GM12878 (cell line): Measurements from ENCODE around the gene PODXL2. TPM values are rescaled to one million over a fixed set of nuclear protein-coding genes. Genes with fewer than 3 reads are reported as not detected.

ENCODE experiments used
- ATAC-seq: fragments of 200-7000 bp; cut with Tn5 transposase; 3 replicates; pipeline ENCODE4 v1.9.1; 2020; ENCODE audit warnings: mild to moderate bottlenecking, moderate library complexity
- BruUV-seq: library from RNA; stranded (reverse); fragments of 400-500 nt; replicated peaks from 2 replicates; lab custom pipeline; 2021; lab: Mats Ljungman, UMichigan
- CTCF ChIA-PET: fragments of 300-600 bp; sonication (Branson Sonifier 250); formaldehyde crosslinking; extraction: SDS; loops from one replicate; lab custom pipeline; 2021; ENCODE audit warnings: inconsistent platforms; lab: Yijun Ruan, JAX
- POLR2A ChIA-PET: fragments of 350-600 bp; formaldehyde crosslinking; extraction: SDS; loops from one replicate; lab custom pipeline; 2021; ENCODE audit warnings: inconsistent platforms; lab: Charles Lee
- RAD21 ChIA-PET: fragments of 300-600 bp; sonication (Branson Sonifier 250); formaldehyde crosslinking; loops from one replicate; lab custom pipeline; 2023; ENCODE audit warnings: antibody characterized with exemption; ENCODE audit not compliant: unreplicated experiment; lab: Charles Lee
- SMC1A ChIA-PET: fragments of 300-600 bp; sonication (Branson Sonifier 250); formaldehyde crosslinking; loops from one replicate; lab custom pipeline; 2023; ENCODE audit not compliant: unreplicated experiment, uncharacterized antibody; lab: Charles Lee
- DNase-seq: peaks from one replicate; pipeline ENCODE4 v3.0.0-alpha.2; 2011; ENCODE audit warnings: low read depth, low spot score
- FAIRE-seq: peaks from 3 replicates; lab custom pipeline; 2011; peaks lifted over from hg19 to GRCh38; lab: Jason Lieb, UNC
- H2AFZ ChIP-seq: 2 replicates; pipeline ENCODE4 v1.6.0; 2011; ENCODE audit warnings: low read depth, low read length, control low read depth; ENCODE audit not compliant: control insufficient read depth
- H3K27ac ChIP-seq: 2 replicates; pipeline ENCODE4 v1.5.1; 2011; ENCODE audit warnings: control low read depth; ENCODE audit not compliant: control insufficient read depth, insufficient read depth
- H3K27me3 ChIP-seq, 2 experiments: replicated peaks in 1 of 2; 2 replicates each; pipeline versions ENCODE4 v1.6.0 to v1.6.1; 2011; ENCODE audit warnings: low read length in 1 of 2; ENCODE audit not compliant: control insufficient read depth in 2 of 2, insufficient read depth in 2 of 2
- H3K36me3 ChIP-seq, 2 experiments: 2 replicates each; pipeline ENCODE4 v1.5.1; 2011; ENCODE audit warnings: low read length in 1 of 2; ENCODE audit not compliant: control insufficient read depth in 2 of 2, insufficient read depth in 2 of 2
- H3K4me1 ChIP-seq: 2 replicates; pipeline ENCODE4 v1.6.1; 2011; ENCODE audit warnings: mild to moderate bottlenecking, low read length, moderate library complexity, mixed read lengths; ENCODE audit not compliant: control insufficient read depth, insufficient read depth
- H3K4me2 ChIP-seq: 2 replicates; pipeline ENCODE4 v1.6.0; 2011; ENCODE audit warnings: control low read depth; ENCODE audit not compliant: control insufficient read depth, insufficient read depth
- H3K4me3 ChIP-seq: fragments of 200-600 bp; sonication (generic); 2 replicates; pipeline ENCODE4 v1.5.1; 2016
- H3K79me2 ChIP-seq: 2 replicates; pipeline ENCODE4 v1.6.0; 2011; ENCODE audit warnings: low read length; ENCODE audit not compliant: control insufficient read depth, insufficient read depth
- H3K9ac ChIP-seq: 2 replicates; pipeline ENCODE4 v1.8.0; 2011; ENCODE audit warnings: low read length, control low read depth, mixed read lengths; ENCODE audit not compliant: control insufficient read depth, insufficient read depth
- H3K9me3 ChIP-seq: replicated peaks from 3 replicates; pipeline ENCODE4 v1.5.1; 2011; ENCODE audit warnings: mild to moderate bottlenecking, low read length; ENCODE audit not compliant: control insufficient read depth, insufficient read depth
- H4K20me1 ChIP-seq: 2 replicates; pipeline ENCODE4 v1.6.0; 2011; ENCODE audit not compliant: control insufficient read depth, insufficient read depth
- BHLHE40 ChIP-seq, 2 experiments: fragments of 450-650 bp in 1 of 2; IDR thresholded peaks; 2 replicates each; pipeline ENCODE4 v1.6.1; 2011 to 2017; ENCODE audit warnings: low read depth in 2 of 2, borderline replicate concordance in 1 of 2, improper control_type of control experiment in 1 of 2, low read length in 1 of 2, mild to moderate bottlenecking in 1 of 2
- E2F8 ChIP-seq: fragments of 450-650 bp; IDR thresholded peaks from 2 replicates; pipeline ENCODE4 v1.6.1; 2018; ENCODE audit warnings: mild to moderate bottlenecking, low read depth, moderate library complexity; ENCODE audit not compliant: partially characterized antibody
- HDAC2 ChIP-seq: fragments of 200-600 bp; sonication (generic); IDR thresholded peaks from 2 replicates; pipeline ENCODE4 v1.6.1; 2017
- IRF4 ChIP-seq: IDR thresholded peaks from 2 replicates; pipeline ENCODE4 v1.6.1; 2011; ENCODE audit warnings: low read depth, low read length
- IRF5 ChIP-seq: fragments of 450-650 bp; IDR thresholded peaks from 2 replicates; pipeline ENCODE4 v1.6.1; 2017; ENCODE audit warnings: borderline replicate concordance
- MYC ChIP-seq: IDR thresholded peaks from 2 replicates; pipeline ENCODE4 v1.6.1; 2011; ENCODE audit warnings: mild to moderate bottlenecking, low read length, moderate library complexity, inconsistent platforms; ENCODE audit not compliant: insufficient read depth, insufficient replicate concordance, insufficient read length, severe bottlenecking
- NBN ChIP-seq: fragments of 450-650 bp; IDR thresholded peaks from 2 replicates; pipeline ENCODE4 v1.6.1; 2016
- POLR2AphosphoS5 ChIP-seq: IDR thresholded peaks from 2 replicates; pipeline ENCODE4 v1.6.1; 2011; ENCODE audit warnings: mild to moderate bottlenecking, low read length, inconsistent platforms
- RAD21 ChIP-seq: IDR thresholded peaks from 2 replicates; pipeline ENCODE4 v1.6.1; 2011; ENCODE audit warnings: mild to moderate bottlenecking, low read depth, low read length, moderate library complexity; ENCODE audit not compliant: insufficient read depth
- RAD51 ChIP-seq: fragments of 450-650 bp; IDR thresholded peaks from 2 replicates; pipeline ENCODE4 v1.6.1; 2016; ENCODE audit warnings: moderate library complexity, mild to moderate bottlenecking, inconsistent platforms
- TCF3 ChIP-seq: IDR thresholded peaks from 2 replicates; pipeline ENCODE4 v1.6.1; 2012; ENCODE audit warnings: low read depth, mild to moderate bottlenecking, low read length, borderline replicate concordance; ENCODE audit not compliant: insufficient read depth
- WGBS: methylation state at CpG from one replicate; pipeline ENCODE4 v1.1.6; 2016; ENCODE audit warnings: low lambda C conversion rate; ENCODE audit not compliant: insufficient replicate concordance, insufficient coverage; ENCODE audit errors: missing lambda C conversion rate; 5-methylcytosine and 5-hydroxymethylcytosine counted together
- in situ Hi-C: fragments of 300-500 bp; cut with MboI; formaldehyde crosslinking; loops from 9 replicates; pipeline ENCODE4 v1.14.3; 2018; ENCODE audit warnings: mixed read lengths
- intact Hi-C: fragments of 100-400 bp; cut with micrococcal nuclease; formaldehyde crosslinking; loops from one replicate; pipeline ENCODE4 v1.14.2; 2022; ENCODE audit not compliant: unreplicated experiment
- polyA plus RNA-seq, 11 experiments: library from polyadenylated mRNA; depleted of rRNA in 4 of 11; unstranded in 6 of 11; stranded (reverse) in 5 of 11; fragments of >200 nt; fragmentation: Nextera tagmentation in 4 of 11; fragmentation: Illumina TruSeq in 1 of 11; extraction: Ambion mirVana in 4 of 11; extraction: Trizol in 1 of 11; gene quantifications; 1 replicate in 1 of 11; 2 replicates in 10 of 11; pipeline versions ENCODE4 v1.2.1 to v1.2.3, GENCODE V29; 2011 to 2016; ENCODE audit warnings: inconsistent platforms in 2 of 11, missing spikeins in 2 of 11, low read depth in 1 of 11
- total RNA-seq, 4 experiments: library from RNA; depleted of rRNA in 3 of 4; stranded (reverse); fragments of >200 nt in 3 of 4; fragmentation: Illumina TruSeq in 1 of 4; extraction: Trizol in 1 of 4; gene quantifications; 2 replicates each; pipeline versions ENCODE4 v1.2.1 to v1.2.3, GENCODE V29; 2013 to 2021
- TF ChIP-seq, protein P1 (sequence below): IDR thresholded peaks from 2 replicates; pipeline ENCODE4 v1.6.1; 2011; ENCODE audit warnings: low read depth, low read length, improper control_type of control experiment, borderline replicate concordance
- TF ChIP-seq, protein P2 (sequence below), 3 experiments: IDR thresholded peaks in 2 of 3; conservative IDR thresholded peaks in 1 of 3; 2 replicates each; pipeline ENCODE4 v1.5.1; 2011; ENCODE audit warnings: low read depth in 3 of 3, low read length in 3 of 3, mild to moderate bottlenecking in 3 of 3, control low read depth in 2 of 3, moderate library complexity in 2 of 3, inconsistent platforms in 1 of 3, mixed read lengths in 1 of 3; ENCODE audit not compliant: control insufficient read depth in 2 of 3, insufficient read depth in 1 of 3; ENCODE audit errors: extremely low read depth in 1 of 3
- TF ChIP-seq, protein P3 (sequence below): fragments of 450-650 bp; IDR thresholded peaks from 2 replicates; pipeline ENCODE4 v1.6.1; 2017; ENCODE audit warnings: low read depth, mild to moderate bottlenecking, moderate library complexity

PODXL2 gene
- total and polyA plus RNA-seq, 10 of the 15 experiments (the other 5 are each of a cell fraction or from before 2014, with no cell fraction given) = 0.03 to 24.4 (median 13.6) TPM; not detected in 2

- ATAC-seq (no peak), FAIRE-seq (no peak), DNase-seq (no peak)
- H3K4me1 ChIP-seq = no peaks in the 10 kb centered on the region
- in situ Hi-C loops = no loop called here
- no peak overlapping the region for H3K9ac ChIP-seq
- H3K9me3 ChIP-seq = peaks cover 2% of the 10 kb centered on the region; the same call in 2 of the 3 replicates
- no peak overlapping the region for H2AFZ ChIP-seq
- RAD21 ChIA-PET = interaction anchor here (1.0 kb wide), 1 partner anchor 253 kb away, joined by 3 read pairs; no protein-coding TSS in a partner anchor
- H3K27ac ChIP-seq = no peak overlapping the region
- H4K20me1 ChIP-seq = no peaks in the 10 kb centered on the region
- intact Hi-C loops = no loop called here
- no peaks in the 10 kb centered on the region for H3K27me3 ChIP-seq
- SMC1A ChIA-PET = interaction anchor here (0.9 to 1.0 kb wide), 2 partner anchors 42 to 81 kb away, joined by 3 read pairs; no protein-coding TSS in a partner anchor
- BruUV-seq = no TSS peak
- no peaks in the 10 kb centered on the region; the same call in none of the 2 replicates for H3K79me2 ChIP-seq
- H3K4me2 ChIP-seq = no peak overlapping the region
- CTCF ChIA-PET = interaction anchor here (0.6 to 1.2 kb wide), 4 partner anchors 22 to 1319 kb away, joined by 3 read pairs; partner anchors contain the start of gene TPRA1
- POLR2A ChIA-PET = no interaction called here
- WGBS = 86% methylated on average over 13 of the region's 13 CpGs
- no peak overlapping the region for H3K4me3 ChIP-seq
- peaks cover 26 to 36% of the 10 kb centered on the region in 2 experiments; a peak in 3 of 4 replicates for H3K36me3 ChIP-seq
- no peak for TF ChIP-seq IRF4
- no peak for TF ChIP-seq RAD21
- no peak for TF ChIP-seq NBN
- no peak for TF ChIP-seq HDAC2
- TF ChIP-seq, protein P1, sequence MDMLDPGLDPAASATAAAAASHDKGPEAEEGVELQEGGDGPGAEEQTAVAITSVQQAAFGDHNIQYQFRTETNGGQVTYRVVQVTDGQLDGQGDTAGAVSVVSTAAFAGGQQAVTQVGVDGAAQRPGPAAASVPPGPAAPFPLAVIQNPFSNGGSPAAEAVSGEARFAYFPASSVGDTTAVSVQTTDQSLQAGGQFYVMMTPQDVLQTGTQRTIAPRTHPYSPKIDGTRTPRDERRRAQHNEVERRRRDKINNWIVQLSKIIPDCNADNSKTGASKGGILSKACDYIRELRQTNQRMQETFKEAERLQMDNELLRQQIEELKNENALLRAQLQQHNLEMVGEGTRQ = no peak
- TF ChIP-seq E2F8 = no peak
- TF ChIP-seq BHLHE40 (IDR thresholded peaks at IDR 0.05; ENCODE audit: borderline replicate concordance in 1 of 2, low read depth in 2 of 2, low read length in 1 of 2) = no peak
- TF ChIP-seq, protein P2, sequence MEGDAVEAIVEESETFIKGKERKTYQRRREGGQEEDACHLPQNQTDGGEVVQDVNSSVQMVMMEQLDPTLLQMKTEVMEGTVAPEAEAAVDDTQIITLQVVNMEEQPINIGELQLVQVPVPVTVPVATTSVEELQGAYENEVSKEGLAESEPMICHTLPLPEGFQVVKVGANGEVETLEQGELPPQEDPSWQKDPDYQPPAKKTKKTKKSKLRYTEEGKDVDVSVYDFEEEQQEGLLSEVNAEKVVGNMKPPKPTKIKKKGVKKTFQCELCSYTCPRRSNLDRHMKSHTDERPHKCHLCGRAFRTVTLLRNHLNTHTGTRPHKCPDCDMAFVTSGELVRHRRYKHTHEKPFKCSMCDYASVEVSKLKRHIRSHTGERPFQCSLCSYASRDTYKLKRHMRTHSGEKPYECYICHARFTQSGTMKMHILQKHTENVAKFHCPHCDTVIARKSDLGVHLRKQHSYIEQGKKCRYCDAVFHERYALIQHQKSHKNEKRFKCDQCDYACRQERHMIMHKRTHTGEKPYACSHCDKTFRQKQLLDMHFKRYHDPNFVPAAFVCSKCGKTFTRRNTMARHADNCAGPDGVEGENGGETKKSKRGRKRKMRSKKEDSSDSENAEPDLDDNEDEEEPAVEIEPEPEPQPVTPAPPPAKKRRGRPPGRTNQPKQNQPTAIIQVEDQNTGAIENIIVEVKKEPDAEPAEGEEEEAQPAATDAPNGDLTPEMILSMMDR (IDR thresholded peaks at IDR 0.05 in 2 of 3, conservative IDR thresholded peaks at IDR 0.05 in 1 of 3; ENCODE audit: control insufficient read depth in 2 of 3, extremely low read depth in 1 of 3, insufficient read depth in 1 of 3, low read depth in 3 of 3, low read length in 3 of 3) = no peak
- no peak for TF ChIP-seq POLR2AphosphoS5
- no peak for TF ChIP-seq MYC
- TF ChIP-seq, protein P3, sequence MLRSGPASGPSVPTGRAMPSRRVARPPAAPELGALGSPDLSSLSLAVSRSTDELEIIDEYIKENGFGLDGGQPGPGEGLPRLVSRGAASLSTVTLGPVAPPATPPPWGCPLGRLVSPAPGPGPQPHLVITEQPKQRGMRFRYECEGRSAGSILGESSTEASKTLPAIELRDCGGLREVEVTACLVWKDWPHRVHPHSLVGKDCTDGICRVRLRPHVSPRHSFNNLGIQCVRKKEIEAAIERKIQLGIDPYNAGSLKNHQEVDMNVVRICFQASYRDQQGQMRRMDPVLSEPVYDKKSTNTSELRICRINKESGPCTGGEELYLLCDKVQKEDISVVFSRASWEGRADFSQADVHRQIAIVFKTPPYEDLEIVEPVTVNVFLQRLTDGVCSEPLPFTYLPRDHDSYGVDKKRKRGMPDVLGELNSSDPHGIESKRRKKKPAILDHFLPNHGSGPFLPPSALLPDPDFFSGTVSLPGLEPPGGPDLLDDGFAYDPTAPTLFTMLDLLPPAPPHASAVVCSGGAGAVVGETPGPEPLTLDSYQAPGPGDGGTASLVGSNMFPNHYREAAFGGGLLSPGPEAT = no peak
- TF ChIP-seq RAD51 = no peak
- TF ChIP-seq IRF5 = no peak
- TF ChIP-seq TCF3 = no peak
Observed at GRCh38 chr3:127707851-127708411, 78.9 kb downstream of the PODXL2 start.
